RWPE1 (cell line): ENCODE measurements around the gene CHL1.

Source experiments
- CTCF ChIA-PET: fragments of 350-600 bp; sonication (Branson Sonifier 250); formaldehyde crosslinking; extraction: SDS; loops from one replicate; lab custom pipeline; 2021; lab: Yijun Ruan, JAX
- POLR2A ChIA-PET: fragments of 400-600 bp; formaldehyde crosslinking; extraction: SDS; loops from one replicate; lab custom pipeline; 2020; ENCODE audit warnings: antibody characterized with exemption; ENCODE audit not compliant: low non-redundant PET; lab: Yijun Ruan, JAX
- DNase-seq: peaks from one replicate; pipeline ENCODE4 v3.0.0; 2012; ENCODE audit warnings: low spot score
- H3K27ac ChIP-seq: fragments of 450-650 bp; 2 replicates; pipeline ENCODE4 v1.5.1; 2017
- CTCF ChIP-seq: fragments of 450-650 bp; conservative IDR thresholded peaks from 2 replicates; pipeline ENCODE4 v1.5.1; 2017; ENCODE audit warnings: low read depth, mild to moderate bottlenecking

CHL1 gene

GRCh38 chr3:403826-404225 lies 207.3 kb downstream of the CHL1 start:
- no peak for TF ChIP-seq CTCF
- no peak overlapping the region for H3K27ac ChIP-seq
- no peak for DNase-seq
- CTCF ChIA-PET: interaction anchor here (0.6 kb wide), 1 partner anchor 1125 kb away, joined by 4 read pairs; no protein-coding TSS in a partner anchor
- POLR2A ChIA-PET: no interaction called here

DNA sequence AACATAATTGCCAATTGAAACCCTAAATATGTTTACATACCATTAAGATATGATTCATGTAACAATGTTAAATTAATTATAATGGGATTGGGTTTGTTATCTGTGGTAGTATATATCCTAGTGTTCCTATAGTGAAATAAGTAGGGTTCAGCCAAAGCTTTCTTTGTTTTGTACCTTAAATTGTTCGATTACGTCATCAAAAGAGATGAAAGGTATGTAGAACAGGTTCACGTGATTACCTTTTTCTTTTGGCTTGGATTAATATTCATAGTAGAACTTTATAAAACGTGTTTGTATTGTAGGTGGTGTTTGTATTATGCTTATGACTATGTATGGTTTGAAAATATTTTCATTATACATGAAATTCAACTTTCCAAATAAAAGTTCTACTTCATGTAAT lies 212.4 kb downstream of the CHL1 start:
- DNase-seq: no peak
- CTCF ChIA-PET: no interaction called here
- no peak for TF ChIP-seq CTCF
- POLR2A ChIA-PET: no interaction called here
- H3K27ac ChIP-seq: no peak overlapping the region

DNA sequence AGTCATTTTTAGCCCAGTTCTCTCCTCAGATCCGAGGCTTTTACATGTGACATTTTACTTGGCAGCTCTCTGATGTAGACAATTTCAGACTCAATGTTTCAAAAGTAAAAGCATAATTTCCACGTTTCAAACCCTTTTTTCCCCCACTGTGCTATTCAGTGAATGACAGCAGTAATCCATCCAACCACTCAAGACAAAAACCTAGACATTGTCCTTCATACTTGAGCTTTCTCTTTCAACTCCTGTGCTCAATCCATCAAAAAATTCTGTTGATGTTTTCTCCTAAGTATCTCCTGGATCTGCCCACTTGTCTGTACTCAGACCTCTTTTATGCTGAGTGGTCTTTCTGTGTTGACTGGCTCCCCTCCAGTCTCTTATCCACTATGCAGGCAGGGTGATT lies 214.7 kb downstream of the CHL1 start:
- no peak for DNase-seq
- TF ChIP-seq CTCF: no peak
- H3K27ac ChIP-seq: no peak overlapping the region
- ChIA-PET CTCF (no interaction called here), POLR2A (no interaction called here)

DNA sequence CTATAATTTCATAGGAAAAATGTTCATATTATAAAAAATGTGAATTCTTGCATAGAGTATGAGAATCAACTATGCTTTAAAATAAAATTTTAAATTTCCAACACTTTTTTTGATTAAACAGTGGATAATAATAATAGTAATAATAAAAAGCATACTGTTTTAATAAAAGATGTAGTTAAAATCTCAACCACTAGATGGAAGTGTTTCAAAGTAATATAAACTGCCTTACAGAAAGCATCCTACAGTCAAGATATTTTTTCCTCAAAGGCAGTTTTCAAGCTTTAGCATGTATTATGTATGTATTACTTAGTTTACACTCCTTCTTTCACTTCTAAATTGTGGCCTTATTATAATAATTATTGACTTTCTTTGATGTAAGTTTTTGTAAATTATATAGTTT lies 217.5 kb downstream of the CHL1 start:
- no peak overlapping the region for H3K27ac ChIP-seq
- CTCF ChIA-PET: interaction anchor here (0.6 kb wide), 1 partner anchor 1128 kb away, joined by 5 read pairs; no protein-coding TSS in a partner anchor
- TF ChIP-seq CTCF: peak; percentile 15; the same call in 1 of the 2 replicates

GRCh38 chr3:418239-418929 lies 221.8 kb downstream of the CHL1 start:
- ChIA-PET CTCF (no interaction called here), POLR2A (no interaction called here)
- TF ChIP-seq CTCF: no peak
- no peak overlapping the region for H3K27ac ChIP-seq
- DNase-seq: no peak

More for the DNA sequence above, 217.5 kb downstream of the CHL1 start:
- no peak for DNase-seq
- POLR2A ChIA-PET: no interaction called here

- no peak for TF ChIP-seq CTCF
- no peak for DNase-seq
- ChIA-PET POLR2A (no interaction called here), CTCF (no interaction called here)
- H3K27ac ChIP-seq: no peak overlapping the region
Observed at GRCh38 chr3:420584-420983, 224.0 kb downstream of the CHL1 start.
